H1 (cell line): Measurements from ENCODE around the gene RAET1L. TPM values are rescaled to one million over a fixed set of nuclear protein-coding genes. Genes with fewer than 3 reads are reported as not detected.
A peak's percentile ranks its signal among the peaks of the same experiment; 100 is the strongest.

ENCODE experiments used
- CTCF ChIA-PET: fragments of 300-600 bp; sonication (Branson Sonifier 250); formaldehyde crosslinking; loops from one replicate; lab custom pipeline; 2021; ENCODE audit not compliant: partially characterized antibody; lab: Charles Lee
- POLR2A ChIA-PET: fragments of 300-600 bp; sonication (Branson Sonifier 250); formaldehyde crosslinking; loops from one replicate; lab custom pipeline; 2021; ENCODE audit warnings: inconsistent platforms; ENCODE audit not compliant: partially characterized antibody; lab: Charles Lee
- DNase-seq, 2 experiments: peaks; one replicate each; pipeline versions ENCODE4 v3.0.0 to v3.0.0-alpha.2; 2010 to 2022; ENCODE audit warnings: low spot score in 2 of 2, low read depth in 1 of 2, mixed read lengths in 1 of 2
- FAIRE-seq: peaks from 2 replicates; lab custom pipeline; 2011; peaks lifted over from hg19 to GRCh38; lab: Jason Lieb, UNC
- H2AFZ ChIP-seq: 2 replicates; pipeline ENCODE4 v1.8.1; 2012; ENCODE audit warnings: low read length, inconsistent platforms
- H2AK5ac ChIP-seq: 2 replicates; pipeline ENCODE4 v1.6.1; 2013; ENCODE audit warnings: low read depth, low read length
- H2BK120ac ChIP-seq: replicated peaks from 2 replicates; pipeline ENCODE3; 2013; ENCODE audit warnings: low read depth, low read length, inconsistent platforms
- H2BK12ac ChIP-seq: 2 replicates; pipeline ENCODE4 v1.6.1; 2013; ENCODE audit warnings: low read depth, low read length
- H2BK15ac ChIP-seq: 2 replicates; pipeline ENCODE4 v1.6.1; 2013; ENCODE audit warnings: low read length
- H2BK20ac ChIP-seq: 2 replicates; pipeline ENCODE4 v1.6.1; 2013; ENCODE audit warnings: low read length
- H2BK5ac ChIP-seq: 2 replicates; pipeline ENCODE4 v1.6.1; 2013; ENCODE audit warnings: low read depth, low read length
- H3K14ac ChIP-seq: 2 replicates; pipeline ENCODE4 v1.6.1; 2013; ENCODE audit warnings: inconsistent platforms; ENCODE audit not compliant: insufficient read length
- H3K18ac ChIP-seq: 2 replicates; pipeline ENCODE4 v1.6.1; 2013; ENCODE audit warnings: low read length; ENCODE audit errors: extremely low read depth
- H3K23ac ChIP-seq: 2 replicates; pipeline ENCODE4 v1.6.1; 2013; ENCODE audit warnings: inconsistent platforms; ENCODE audit not compliant: insufficient read length
- H3K23me2 ChIP-seq: 2 replicates; pipeline ENCODE4 v1.6.1; 2013; ENCODE audit warnings: low read depth, low read length
- H3K27ac ChIP-seq: 2 replicates; pipeline ENCODE4 v1.6.1; 2011; ENCODE audit warnings: low read depth, low read length, inconsistent platforms
- H3K27me3 ChIP-seq, 4 experiments: replicated peaks in 1 of 4; 1 replicate in 1 of 4; 2 replicates in 3 of 4; pipeline versions ENCODE4 v1.6.1 to v1.8.1; 2011 to 2013; ENCODE audit warnings: low read length in 3 of 4, mild to moderate bottlenecking in 3 of 4, inconsistent platforms in 2 of 4, mixed read lengths in 2 of 4, moderate library complexity in 1 of 4; ENCODE audit not compliant: control insufficient read depth in 3 of 4, insufficient read depth in 3 of 4; ENCODE audit errors: extremely low read depth in 1 of 4
- H3K36me3 ChIP-seq, 4 experiments: 2 replicates each; pipeline versions ENCODE4 v1.6.1 to v1.8.1; 2011 to 2013; ENCODE audit warnings: mild to moderate bottlenecking in 4 of 4, low read length in 3 of 4, moderate library complexity in 2 of 4, control low read depth in 1 of 4, inconsistent platforms in 1 of 4; ENCODE audit not compliant: insufficient read depth in 4 of 4, control insufficient read depth in 2 of 4
- H3K4ac ChIP-seq: replicated peaks from 2 replicates; pipeline ENCODE3; 2013; ENCODE audit warnings: low read length, low read depth, mixed read lengths, inconsistent platforms; ENCODE audit not compliant: insufficient read length
- H3K4me1 ChIP-seq, 4 experiments: replicated peaks in 1 of 4; 1 replicate in 1 of 4; 2 replicates in 3 of 4; pipeline versions ENCODE4 v1.6.1 to v1.8.1; 2011 to 2013; ENCODE audit warnings: low read length in 3 of 4, inconsistent platforms in 2 of 4, mixed read lengths in 1 of 4; ENCODE audit not compliant: insufficient read depth in 4 of 4, control insufficient read depth in 3 of 4
- H3K4me2 ChIP-seq, 2 experiments: 2 replicates each; pipeline versions ENCODE4 v1.6.1 to v1.8.1; 2011 to 2013; ENCODE audit warnings: low read depth in 2 of 2, low read length in 2 of 2, control low read depth in 1 of 2, inconsistent platforms in 1 of 2, mild to moderate bottlenecking in 1 of 2; ENCODE audit not compliant: insufficient read depth in 1 of 2
- H3K4me3 ChIP-seq, 4 experiments: fragments of 200-600, 300-600 bp in 1 of 4; sonication (generic), shearing (Covaris generic), sonication (Bioruptor Twin) in 1 of 4; 2 replicates each; pipeline versions ENCODE4 v1.5.1 to v1.8.1; 2011 to 2016; ENCODE audit warnings: low read length in 4 of 4, low read depth in 3 of 4, control low read depth in 2 of 4, inconsistent platforms in 2 of 4, mild to moderate bottlenecking in 2 of 4, mixed read lengths in 1 of 4, moderate library complexity in 1 of 4; ENCODE audit not compliant: insufficient read depth in 2 of 4; ENCODE audit errors: extremely low read depth in 1 of 4
- H3K56ac ChIP-seq: replicated peaks from 2 replicates; pipeline ENCODE3; 2013; ENCODE audit warnings: low read depth, mild to moderate bottlenecking, mixed read lengths, low read length, inconsistent platforms; ENCODE audit not compliant: insufficient read length
- H3K79me1 ChIP-seq: 2 replicates; pipeline ENCODE4 v1.6.1; 2013; ENCODE audit warnings: low read depth, low read length, control low read depth
- H3K79me2 ChIP-seq, 2 experiments: 2 replicates each; pipeline versions ENCODE4 v1.6.1 to v1.8.1; 2012 to 2013; ENCODE audit warnings: low read length in 2 of 2, mild to moderate bottlenecking in 2 of 2, inconsistent platforms in 1 of 2; ENCODE audit not compliant: insufficient read depth in 2 of 2, control insufficient read depth in 1 of 2
- H3K9ac ChIP-seq, 4 experiments: replicated peaks in 1 of 4; 1 replicate in 1 of 4; 2 replicates in 3 of 4; pipeline versions ENCODE4 v1.6.1 to v1.8.1; 2011 to 2013; ENCODE audit warnings: low read depth in 3 of 4, low read length in 3 of 4, control low read depth in 2 of 4, mild to moderate bottlenecking in 2 of 4, moderate library complexity in 2 of 4, inconsistent platforms in 1 of 4; ENCODE audit errors: extremely low read depth in 1 of 4
- H3K9me3 ChIP-seq, 2 experiments: 2 replicates each; pipeline versions ENCODE4 v1.6.1 to v1.8.1; 2012 to 2013; ENCODE audit warnings: mild to moderate bottlenecking in 2 of 2, moderate library complexity in 2 of 2, control low read depth in 1 of 2, inconsistent platforms in 1 of 2, low read depth in 1 of 2, low read length in 1 of 2, mixed read lengths in 1 of 2; ENCODE audit not compliant: insufficient read depth in 2 of 2
- H4K20me1 ChIP-seq, 2 experiments: replicated peaks in 1 of 2; 2 replicates each; pipeline versions ENCODE3 to v1.8.1; 2011 to 2013; ENCODE audit warnings: inconsistent platforms in 2 of 2, low read length in 2 of 2, mild to moderate bottlenecking in 1 of 2; ENCODE audit not compliant: insufficient read depth in 2 of 2, control insufficient read depth in 1 of 2
- H4K5ac ChIP-seq: 2 replicates; pipeline ENCODE4 v1.6.1; 2013; ENCODE audit warnings: low read length, low read depth, mixed read lengths, inconsistent platforms; ENCODE audit not compliant: insufficient read length
- H4K8ac ChIP-seq: 2 replicates; pipeline ENCODE4 v1.8.0; 2013; ENCODE audit warnings: mild to moderate bottlenecking, moderate library complexity, low read length, inconsistent platforms; ENCODE audit not compliant: insufficient read depth; ENCODE audit errors: extremely low read depth
- H4K91ac ChIP-seq: replicated peaks from 2 replicates; pipeline ENCODE3; 2013; ENCODE audit warnings: low read length, mixed read lengths, inconsistent platforms; ENCODE audit not compliant: insufficient read length
- ASH2L ChIP-seq: fragments of 200-600, 300-600 bp; sonication (generic); IDR thresholded peaks from one replicate; pipeline ENCODE4 v1.7.1; 2017; ENCODE audit warnings: low read length
- BACH1 ChIP-seq: IDR thresholded peaks from 2 replicates; pipeline ENCODE4 v1.6.1; 2012; ENCODE audit warnings: low read length, improper control_type of control experiment
- CHD1 ChIP-seq: IDR thresholded peaks from 2 replicates; pipeline ENCODE4 v1.6.1; 2012; ENCODE audit warnings: low read depth, low read length, improper control_type of control experiment
- EP300 ChIP-seq, 2 experiments: IDR thresholded peaks; 1 replicate in 1 of 2; 2 replicates in 1 of 2; pipeline ENCODE4 v1.6.1; 2011 to 2012; ENCODE audit warnings: low read depth in 2 of 2, low read length in 2 of 2, mild to moderate bottlenecking in 2 of 2, borderline replicate concordance in 1 of 2, inconsistent platforms in 1 of 2, moderate library complexity in 1 of 2
- PHF8 ChIP-seq: fragments of 200-600 bp; sonication (generic); conservative IDR thresholded peaks from 2 replicates; pipeline ENCODE4 v1.7.1; 2012; ENCODE audit warnings: low read depth, mild to moderate bottlenecking, inconsistent platforms, low read length, moderate library complexity
- RNF2 ChIP-seq: fragments of 200-900, 300-1000 bp; sonication (generic); IDR thresholded peaks from 2 replicates; pipeline ENCODE4 v1.7.1; 2016; ENCODE audit warnings: borderline replicate concordance, low read depth, mild to moderate bottlenecking, antibody characterized with exemption, low read length; ENCODE audit not compliant: poor library complexity, severe bottlenecking; ENCODE audit errors: missing control alignments
- SAP30 ChIP-seq: fragments of 300-600 bp; sonication (generic); IDR thresholded peaks from 2 replicates; pipeline ENCODE4 v1.7.1; 2012; ENCODE audit warnings: low read length, moderate library complexity, mild to moderate bottlenecking, inconsistent platforms; ENCODE audit not compliant: insufficient read depth, insufficient replicate concordance
- TAF1 ChIP-seq: IDR thresholded peaks from 2 replicates; pipeline ENCODE4 v1.6.1; 2011; ENCODE audit warnings: mild to moderate bottlenecking, low read depth, low read length
- WGBS, 2 experiments: shearing (Covaris generic) in 1 of 2; methylation state at CpG; one replicate each; pipeline versions ENCODE4 v1.1.6 to v1.1.7; 2013 to 2015; ENCODE audit warnings: low lambda C conversion rate in 2 of 2, mixed read lengths in 2 of 2, inconsistent platforms in 1 of 2, low coverage in 1 of 2, missing lambda C conversion rate in 1 of 2; ENCODE audit not compliant: insufficient replicate concordance in 2 of 2, insufficient coverage in 1 of 2, insufficient read length in 1 of 2; ENCODE audit errors: extremely low coverage in 1 of 2, missing lambda C conversion rate in 1 of 2; 5-methylcytosine and 5-hydroxymethylcytosine counted together
- polyA plus RNA-seq, 7 experiments: library from polyadenylated mRNA; depleted of rRNA in 3 of 7; stranded (reverse) in 5 of 7; unstranded in 2 of 7; fragments of >200 nt in 5 of 7; fragments of 200-250 nt in 2 of 7; gene quantifications; 1 replicate in 5 of 7; 2 replicates in 1 of 7; 4 replicates in 1 of 7; pipeline versions ENCODE4 v1.2.1 to v1.2.3, GENCODE V29; 2011 to 2013; ENCODE audit warnings: missing spikeins in 2 of 7, mixed read lengths in 2 of 7
- total RNA-seq: library from RNA; stranded (reverse); fragmentation: NEBNext Ultra II Directional; extraction: Animal tissue kit (Norgen Biotek cat#: 25700); gene quantifications from 2 replicates; pipeline ENCODE4 v1.2.1, GENCODE V29; 2021

The RAET1L gene
- total and polyA plus RNA-seq, 2 of the 8 experiments (the other 6 are each of a cell fraction or from before 2014, with no cell fraction given) = not detected

GRCh38 chr6:150069706-150070105 lies 44.4 kb upstream of the RAET1L start:
- no peak overlapping the region for H4K91ac ChIP-seq
- no peak for DNase-seq
- TF ChIP-seq EP300 (IDR thresholded peaks at IDR 0.05; ENCODE audit: borderline replicate concordance in 1 of 2, low read depth in 2 of 2, low read length in 2 of 2) = no peak
- no peak for TF ChIP-seq PHF8
- TF ChIP-seq SAP30 = no peak
- no peak for TF ChIP-seq ASH2L
- no peak for TF ChIP-seq RNF2
- no peak for TF ChIP-seq TAF1
- TF ChIP-seq CHD1 = no peak
- TF ChIP-seq BACH1 = no peak

More at GRCh38 chr6:150069706-150070105, 44.4 kb upstream of the RAET1L start:
- Histone ChIP-seq H3K56ac (no peak overlapping the region), H3K27ac (no peak overlapping the region), H3K4me1 (peaks cover 0 to 2% (median 0%) of the 10 kb centered on the region in 4 experiments; a peak in 2 of 7 replicates), H3K9ac (no peak overlapping the region), H2BK120ac (no peak overlapping the region), H2AFZ (no peak overlapping the region), H2AK5ac (no peak overlapping the region), H2BK12ac (no peak overlapping the region; the same call in 1 of the 2 replicates), H3K79me1 (no peaks in the 10 kb centered on the region), H3K23ac (no peak overlapping the region), H4K20me1 (peaks cover 0 to 4% of the 10 kb centered on the region in 2 experiments), H3K79me2 (no peaks in the 10 kb centered on the region), H3K23me2 (peaks cover 7% of the 10 kb centered on the region; the same call in 1 of the 2 replicates), H4K8ac (no peak overlapping the region), H3K4ac (no peak overlapping the region), H2BK15ac (no peak overlapping the region), H2BK20ac (no peak overlapping the region), H3K18ac (no peak overlapping the region), H3K4me3 (peak overlapping the region in 2 of 4 experiments; percentile 57 to 73; a peak in 3 of 8 replicates), H3K9me3 (no peaks in the 10 kb centered on the region), H3K27me3 (peaks cover 0 to 22% (median 13%) of the 10 kb centered on the region in 4 experiments; a peak in 5 of 7 replicates), H3K4me2 (peak overlapping the region; percentile 15 to 75), H3K14ac (no peak overlapping the region), H3K36me3 (no peaks in the 10 kb centered on the region), H2BK5ac (no peak overlapping the region), H4K5ac (no peak overlapping the region)
- POLR2A ChIA-PET = interaction anchor here (5.0 kb wide), 1 partner anchor 15 kb away, joined by 15 read pairs; no protein-coding TSS in a partner anchor
- no peak for FAIRE-seq
- CTCF ChIA-PET = interaction anchor here (1.3 to 4.6 kb wide), 8 partner anchors 11 to 283 kb away, joined by 3 to 54 read pairs (median 7); no protein-coding TSS in a partner anchor
- WGBS, 2 experiments = 71% methylated on average over 11 of the region's 11 CpGs; no CpG with 5 or more reads in 1 of the 2 experiments
